Fibroblast of lung (primary cell): ENCODE data around the gene MROH8.

Source experiments
- EZH2 ChIP-seq: IDR thresholded peaks from 2 replicates; pipeline ENCODE4 v1.5.1; 2012; ENCODE audit warnings: low read length, control low read depth, mild to moderate bottlenecking; ENCODE audit errors: missing control alignments
- TF ChIP-seq, protein P1 (sequence below), 2 donors: IDR thresholded peaks in 1 of 2; conservative IDR thresholded peaks in 1 of 2; 1 replicate in 1 of 2; 2 replicates in 1 of 2; pipeline ENCODE4 v1.5.1; 2011 to 2012; ENCODE audit warnings: low read length in 2 of 2, control low read depth in 1 of 2, inconsistent platforms in 1 of 2, low read depth in 1 of 2, mild to moderate bottlenecking in 1 of 2

DNA sequence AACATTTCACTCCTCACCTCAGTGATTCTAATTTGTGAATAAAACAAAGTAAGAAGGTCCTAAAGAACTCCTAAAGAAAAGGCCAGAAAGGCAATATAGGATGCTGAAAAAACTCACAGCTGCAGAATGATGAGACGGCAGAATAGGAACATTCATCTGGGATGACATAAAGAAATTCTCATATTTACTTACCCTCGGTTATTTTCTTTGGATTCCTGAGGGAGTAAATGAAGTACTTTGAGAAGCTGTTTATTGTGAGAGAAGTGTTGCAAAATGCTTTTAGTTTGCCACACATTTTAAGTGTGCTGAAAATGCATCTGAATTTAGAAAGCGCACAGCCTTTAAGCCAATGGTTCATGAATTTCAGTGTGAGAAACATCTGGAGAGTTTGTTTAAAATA lies 47.9 kb downstream of the MROH8 start:
- TF ChIP-seq EZH2 = no peak
- TF ChIP-seq, protein P1, sequence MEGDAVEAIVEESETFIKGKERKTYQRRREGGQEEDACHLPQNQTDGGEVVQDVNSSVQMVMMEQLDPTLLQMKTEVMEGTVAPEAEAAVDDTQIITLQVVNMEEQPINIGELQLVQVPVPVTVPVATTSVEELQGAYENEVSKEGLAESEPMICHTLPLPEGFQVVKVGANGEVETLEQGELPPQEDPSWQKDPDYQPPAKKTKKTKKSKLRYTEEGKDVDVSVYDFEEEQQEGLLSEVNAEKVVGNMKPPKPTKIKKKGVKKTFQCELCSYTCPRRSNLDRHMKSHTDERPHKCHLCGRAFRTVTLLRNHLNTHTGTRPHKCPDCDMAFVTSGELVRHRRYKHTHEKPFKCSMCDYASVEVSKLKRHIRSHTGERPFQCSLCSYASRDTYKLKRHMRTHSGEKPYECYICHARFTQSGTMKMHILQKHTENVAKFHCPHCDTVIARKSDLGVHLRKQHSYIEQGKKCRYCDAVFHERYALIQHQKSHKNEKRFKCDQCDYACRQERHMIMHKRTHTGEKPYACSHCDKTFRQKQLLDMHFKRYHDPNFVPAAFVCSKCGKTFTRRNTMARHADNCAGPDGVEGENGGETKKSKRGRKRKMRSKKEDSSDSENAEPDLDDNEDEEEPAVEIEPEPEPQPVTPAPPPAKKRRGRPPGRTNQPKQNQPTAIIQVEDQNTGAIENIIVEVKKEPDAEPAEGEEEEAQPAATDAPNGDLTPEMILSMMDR (conservative IDR thresholded peaks at IDR 0.05 in 1 of 2, IDR thresholded peaks at IDR 0.05 in 1 of 2; ENCODE audit: low read depth in 1 of 2, low read length in 2 of 2) = no peak
